GM21825 (cell line): ENCODE data around the gene NDUFS7.

Experiments used
- ATAC-seq: cut with Tn5 transposase; IDR thresholded peaks from one replicate; pipeline ENCODE4 v1.9.1; 2021; ENCODE audit warnings: mild to moderate bottlenecking, moderate library complexity; ENCODE audit not compliant: unreplicated experiment

NDUFS7 gene

GRCh38 chr19:1384478-1385110 lies 887 bp downstream of the NDUFS7 start:
- no peak for ATAC-seq

- ATAC-seq: no peak
These were observed 2.1 kb downstream of the NDUFS7 start for GRCh38 chr19:1385816-1386215.

- ATAC-seq: no peak
These were observed 3.4 kb downstream of the NDUFS7 start for GRCh38 chr19:1386945-1387683.

GRCh38 chr19:1387684-1388636 lies 4.3 kb downstream of the NDUFS7 start:
- no peak for ATAC-seq

- no peak for ATAC-seq
These were observed 4.9 kb downstream of the NDUFS7 start for GRCh38 chr19:1388637-1389026.

GRCh38 chr19:1389033-1389940 lies 5.6 kb downstream of the NDUFS7 start:
- no peak for ATAC-seq

GRCh38 chr19:1390890-1391423 lies 7.2 kb downstream of the NDUFS7 start:
- ATAC-seq: no peak

GRCh38 chr19:1392407-1392806 lies 8.7 kb downstream of the NDUFS7 start:
- no peak for ATAC-seq

- no peak for ATAC-seq
These were observed 9.3 kb downstream of the NDUFS7 start for GRCh38 chr19:1392939-1393530.

GRCh38 chr19:1393841-1394240 lies 10.1 kb downstream of the NDUFS7 start:
- ATAC-seq: no peak

GRCh38 chr19:1394252-1395193 lies 10.8 kb downstream of the NDUFS7 start:
- no peak for ATAC-seq

GRCh38 chr19:1395194-1396018 lies 11.7 kb downstream of the NDUFS7 start:
- ATAC-seq: no peak

GRCh38 chr19:1396019-1396767 lies 12.5 kb downstream of the NDUFS7 start:
- no peak for ATAC-seq

- no peak for ATAC-seq
These were observed 13.3 kb downstream of the NDUFS7 start for GRCh38 chr19:1396768-1397679.

GRCh38 chr19:1397838-1398237 lies 14.1 kb downstream of the NDUFS7 start:
- ATAC-seq: no peak

- ATAC-seq: no peak
These were observed 15.4 kb downstream of the NDUFS7 start for GRCh38 chr19:1399079-1399478.
